GM19452 (cell line): Measurements from ENCODE around the gene SMC5.
"Not testable (repeated sequence)": the region's sequence is repeated elsewhere in the genome, so short reads cannot be mapped to it uniquely, and the experiment has no call there.

Source experiments
- ATAC-seq: cut with Tn5 transposase; IDR thresholded peaks from one replicate; pipeline ENCODE4 v1.9.1; 2021; ENCODE audit not compliant: unreplicated experiment

The SMC5 gene

DNA sequence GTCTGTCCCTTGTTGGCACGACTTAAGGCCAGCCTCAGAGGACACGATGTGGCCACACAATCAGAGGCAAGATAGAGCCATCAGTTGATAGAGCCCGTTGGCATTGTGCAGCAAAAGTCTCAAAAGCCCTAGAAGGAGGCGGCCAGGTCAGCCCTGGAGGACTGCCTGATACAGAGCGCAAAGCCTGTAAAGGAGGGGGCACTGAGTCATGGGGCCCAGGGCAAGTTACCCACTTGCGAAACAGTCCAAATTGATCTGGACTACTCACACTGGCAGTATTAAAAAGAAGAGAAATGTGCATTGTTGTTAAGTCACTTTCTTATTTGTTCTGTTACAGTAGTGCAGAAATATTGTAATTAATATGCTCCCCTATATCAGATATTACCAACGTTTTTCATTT is 104.2 kb downstream of the SMC5 start:
- ATAC-seq = no peak

DNA sequence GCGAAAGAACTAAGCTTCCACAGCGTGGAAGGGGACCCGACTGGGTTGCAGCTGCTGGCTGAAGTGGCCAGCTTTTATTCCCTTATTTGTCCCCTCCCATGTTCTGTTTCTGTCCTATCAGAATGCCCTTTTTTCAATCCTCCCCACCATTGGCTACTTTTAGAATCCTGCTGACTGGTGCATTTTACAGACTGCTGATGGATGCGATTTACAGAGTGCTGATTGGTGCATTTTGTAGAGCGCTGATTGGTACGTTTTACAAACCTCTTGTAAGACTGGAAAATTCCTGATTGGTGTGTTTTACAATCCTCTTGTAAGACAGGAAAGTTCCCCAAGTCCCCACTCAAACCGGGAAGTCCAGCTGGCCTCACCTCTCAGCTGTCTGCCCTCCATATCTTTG is 105.0 kb downstream of the SMC5 start:
- ATAC-seq = no peak

DNA sequence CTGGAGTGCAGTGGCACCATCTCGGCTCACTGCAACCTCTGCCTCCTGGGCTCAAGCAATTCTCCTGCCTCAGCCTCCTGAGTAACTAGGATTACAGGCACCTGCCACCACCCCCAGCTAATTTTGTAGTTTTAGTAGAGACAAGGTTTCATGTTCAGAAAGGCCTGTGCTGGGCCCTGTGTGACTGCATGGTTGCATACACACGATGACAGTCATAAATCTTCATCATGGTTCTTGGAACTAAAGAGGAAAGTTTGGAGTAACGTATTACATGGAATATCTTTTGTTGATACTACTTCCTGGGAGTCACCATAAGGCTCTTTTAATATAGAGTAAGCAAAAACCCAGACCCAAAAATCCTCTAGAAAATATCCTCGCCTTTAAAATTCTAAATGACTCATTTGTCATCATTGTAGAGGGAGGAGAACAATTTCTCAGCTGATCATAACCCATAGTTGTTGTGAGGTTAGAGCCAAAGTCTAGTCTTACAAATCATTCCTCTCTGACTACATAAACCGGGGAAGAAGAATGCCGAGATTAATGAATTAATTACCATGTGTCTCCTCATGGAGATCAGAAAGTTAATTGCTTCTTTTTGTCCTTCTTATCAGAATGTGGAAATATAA is 108.6 kb downstream of the SMC5 start:
- no peak for ATAC-seq

DNA sequence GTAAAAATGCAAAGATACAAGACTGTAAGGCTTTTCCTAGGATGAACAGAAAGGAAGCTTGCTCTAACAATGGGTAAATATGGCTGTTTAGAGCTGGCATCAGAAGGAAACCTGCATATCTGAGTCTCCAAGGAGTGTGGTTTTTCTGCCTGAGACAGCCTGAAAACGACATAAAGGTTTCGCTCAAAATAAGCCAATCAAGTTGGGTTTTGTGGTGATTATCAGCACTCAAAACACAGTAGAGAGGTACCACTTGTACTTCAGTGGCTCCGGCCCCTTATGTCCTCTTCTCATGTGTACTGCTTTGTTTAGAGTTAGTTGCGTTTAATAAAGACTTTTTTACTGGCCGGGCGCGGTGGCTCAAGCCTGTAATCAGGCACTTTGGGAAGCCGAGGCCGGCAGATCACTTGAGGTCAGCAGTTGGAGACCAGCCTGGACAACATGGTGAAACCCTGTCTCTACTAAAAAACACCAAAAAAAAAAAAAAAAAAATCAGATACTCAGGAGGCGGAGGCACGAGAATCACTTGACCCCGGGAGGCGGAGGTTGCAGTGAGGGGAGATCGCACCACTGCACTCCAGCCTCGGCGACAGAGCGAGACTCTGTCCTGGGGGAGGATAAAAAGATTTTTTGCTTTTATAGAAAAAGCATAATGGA is 116.3 kb downstream of the SMC5 start:
- ATAC-seq = no peak

DNA sequence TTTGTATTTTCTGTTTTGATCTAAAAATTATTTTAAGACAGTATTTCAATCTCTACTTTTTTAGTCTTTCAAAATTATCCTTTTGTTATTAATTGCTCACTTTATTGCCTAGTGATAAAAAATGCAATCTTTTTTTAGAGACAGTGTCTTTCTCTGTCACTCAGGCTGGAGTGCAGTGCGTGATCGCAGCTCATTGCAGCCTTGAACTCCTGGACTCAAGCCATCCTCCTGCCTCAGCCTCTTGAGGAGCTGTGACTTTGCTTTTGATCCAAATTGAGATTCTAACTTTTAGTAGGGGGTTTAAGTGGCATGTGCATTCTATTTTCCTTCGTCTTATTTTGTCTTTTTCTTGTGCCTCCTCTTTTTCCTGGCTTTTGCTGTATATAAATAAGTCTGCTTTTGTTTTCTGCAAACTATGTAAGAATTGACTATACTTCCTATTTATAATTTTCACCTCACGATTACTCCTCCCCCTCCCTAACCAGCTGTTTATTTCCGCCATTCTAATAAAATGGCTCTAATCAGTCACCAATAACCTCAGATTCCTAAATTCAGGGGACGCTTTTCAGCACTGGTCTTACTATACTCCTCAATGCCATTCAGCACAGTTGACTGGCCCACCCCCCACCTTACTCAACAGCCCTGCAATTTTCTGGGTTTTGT is 123.4 kb downstream of the SMC5 start:
- no peak for ATAC-seq

DNA sequence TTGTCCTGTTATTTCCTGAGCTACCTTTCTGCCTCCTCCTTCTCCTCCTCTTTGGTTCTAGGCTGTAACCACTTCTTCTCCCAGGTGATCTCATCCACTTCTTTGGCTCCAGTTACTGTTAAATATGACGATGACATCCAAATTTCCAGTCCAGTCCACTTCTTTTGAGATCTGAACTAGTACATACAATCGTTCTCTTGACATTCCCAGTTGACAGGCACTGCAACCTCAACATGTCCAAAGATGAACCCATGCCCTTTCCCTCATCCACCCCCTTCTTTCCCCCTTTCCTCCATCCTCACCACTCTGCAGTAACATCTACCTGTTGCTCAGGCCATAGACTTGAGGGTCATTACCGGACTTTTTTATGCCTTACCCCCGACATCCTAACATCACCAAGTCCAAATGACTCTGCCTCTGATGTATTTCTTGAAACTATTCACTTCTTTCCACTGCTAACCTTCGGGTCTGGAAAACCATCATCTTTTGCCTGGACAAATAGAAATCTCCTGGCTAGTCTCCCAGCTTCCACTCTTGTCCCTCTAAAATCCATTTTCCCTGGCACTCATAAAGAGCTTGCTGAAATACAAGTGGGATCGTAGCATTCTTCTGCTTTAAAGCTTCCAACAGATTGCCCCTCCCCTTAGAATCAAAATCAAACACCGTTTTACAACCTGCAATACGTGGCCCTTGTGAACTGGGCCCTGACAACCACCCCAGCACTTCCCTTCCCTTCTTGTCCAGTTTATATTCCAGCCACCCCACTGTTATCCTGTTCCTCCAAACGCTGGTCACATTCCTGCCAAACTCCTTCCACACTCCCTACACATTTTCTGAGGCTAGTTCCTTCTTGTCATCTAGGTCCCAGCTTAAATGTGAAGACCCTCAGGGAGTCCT is 124.2 kb downstream of the SMC5 start:
- ATAC-seq = no peak

DNA sequence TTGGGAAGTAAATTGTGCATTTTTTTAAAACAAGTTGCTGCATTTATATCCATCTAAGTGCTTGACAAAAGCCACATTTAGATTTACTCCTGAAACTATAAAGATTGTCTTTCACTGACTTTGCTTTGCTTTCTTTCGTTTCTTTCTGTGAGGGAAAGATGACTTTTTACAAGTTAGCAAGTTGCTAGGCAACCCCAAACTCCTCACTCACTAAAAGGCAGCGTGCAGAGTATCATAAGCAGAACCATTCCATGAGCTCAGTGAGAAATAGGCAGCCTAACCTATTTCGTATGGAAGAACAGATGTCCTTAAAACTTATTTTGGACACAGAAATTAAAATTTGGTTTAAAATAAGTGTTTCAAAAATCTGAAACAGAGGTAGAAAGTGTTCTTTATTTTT is 126.6 kb downstream of the SMC5 start:
- ATAC-seq = no peak

DNA sequence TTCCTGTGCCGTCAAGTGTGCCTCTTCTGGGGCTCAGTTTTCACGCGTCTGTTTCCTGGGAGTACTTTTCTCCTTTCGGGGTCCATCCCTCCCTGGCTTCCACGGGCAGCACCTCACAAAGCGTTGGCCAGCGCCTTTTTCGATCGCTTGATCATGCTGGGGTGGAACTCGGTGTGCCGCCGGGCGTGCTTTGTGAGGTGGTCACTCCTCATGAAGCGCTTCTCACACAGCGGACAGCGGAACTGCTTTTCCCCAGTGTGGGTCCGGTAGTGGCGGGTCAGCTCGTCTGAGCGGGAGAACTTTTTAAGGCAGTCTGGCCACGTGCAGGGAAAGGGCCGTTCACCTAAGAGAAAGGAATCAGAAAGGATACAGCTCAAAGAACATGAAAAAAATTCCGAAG is 128.9 kb downstream of the SMC5 start:
- ATAC-seq = no peak

DNA sequence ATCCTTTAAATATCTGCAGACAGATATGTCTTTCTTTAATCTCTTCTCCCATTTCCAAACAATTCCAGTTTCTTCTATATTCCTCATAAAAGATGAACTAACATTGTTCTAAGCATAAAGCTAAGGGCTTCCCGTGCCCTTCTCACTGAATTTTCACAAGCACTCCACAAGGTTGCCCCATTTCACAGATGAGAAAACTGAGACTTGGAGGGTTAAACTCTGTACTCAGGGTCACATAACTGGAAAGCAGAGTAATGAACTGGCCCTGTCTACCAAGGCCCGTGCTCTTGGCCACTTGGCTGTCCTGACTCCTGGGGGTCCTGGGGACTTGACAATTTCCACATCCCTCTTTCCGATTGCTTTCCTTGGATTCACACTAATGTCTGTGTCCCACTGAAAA is 130.4 kb downstream of the SMC5 start:
- no peak for ATAC-seq

DNA sequence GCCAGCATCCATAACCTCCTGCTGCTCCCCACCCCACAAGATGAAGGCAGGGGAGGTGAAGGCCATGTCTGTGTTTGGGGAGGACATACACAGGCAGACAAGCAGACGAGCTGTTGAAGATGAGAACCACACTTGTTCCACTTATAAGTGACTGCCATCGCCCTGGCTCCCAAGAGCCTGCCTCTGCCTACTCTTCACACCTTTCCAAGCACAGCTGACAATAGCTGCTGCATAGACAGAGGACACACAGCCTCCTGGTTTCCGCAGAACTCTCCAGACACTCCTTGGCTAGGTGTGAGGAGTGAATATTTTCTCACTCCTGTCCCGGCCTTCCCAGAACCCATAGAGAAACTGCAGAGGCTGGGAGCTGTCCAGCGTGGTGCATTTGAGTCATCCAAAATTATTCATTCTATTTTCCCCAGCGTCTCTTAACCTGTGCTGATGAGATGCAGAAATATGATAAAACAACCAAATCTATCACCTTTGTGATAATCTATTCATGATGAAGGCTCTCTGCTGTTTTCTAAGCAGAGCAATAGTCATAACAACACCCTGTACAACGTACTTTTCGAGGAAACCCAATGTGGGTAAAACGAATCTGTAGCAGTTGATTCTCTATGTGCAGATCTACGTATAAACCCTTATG is 131.0 kb downstream of the SMC5 start:
- ATAC-seq = no peak

DNA sequence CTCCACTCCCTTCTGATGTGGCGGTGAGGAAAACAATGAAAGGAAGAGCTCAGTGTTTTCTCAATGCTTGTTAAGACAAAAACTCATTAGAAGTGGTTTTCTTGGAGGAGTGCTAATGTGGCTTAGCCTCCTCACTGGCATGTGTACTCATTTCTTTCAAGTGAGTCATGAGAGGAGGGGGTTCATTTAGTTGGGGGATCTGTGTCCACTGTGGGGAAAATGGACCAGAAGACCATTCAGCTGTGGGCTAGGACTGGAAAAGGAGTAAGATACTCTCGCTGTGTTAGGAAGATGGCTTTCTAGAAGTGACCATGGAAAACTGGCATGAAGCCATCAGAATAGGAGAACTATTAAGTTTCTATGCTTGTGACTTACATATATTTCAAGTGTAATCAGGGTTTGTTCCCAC is 132.2 kb downstream of the SMC5 start:
- ATAC-seq = no peak

DNA sequence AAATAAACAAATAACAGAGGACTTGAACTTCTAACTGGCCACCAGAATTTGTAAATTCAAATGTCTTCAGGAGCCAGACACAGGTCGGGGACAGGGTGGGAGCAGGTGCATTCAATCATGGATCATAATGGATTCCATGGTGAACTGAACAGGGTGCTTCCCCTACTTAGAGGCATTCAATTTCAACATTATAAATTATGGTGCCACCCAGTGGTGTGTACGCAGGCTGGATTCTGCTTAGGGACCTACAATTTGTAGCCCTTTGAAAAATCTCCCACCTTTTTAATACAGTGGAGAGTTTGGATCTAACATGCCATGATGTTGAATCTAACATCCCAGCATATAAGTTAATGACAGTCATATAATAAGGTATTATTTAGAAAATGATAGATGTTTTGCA is 133.4 kb downstream of the SMC5 start:
- no peak for ATAC-seq

DNA sequence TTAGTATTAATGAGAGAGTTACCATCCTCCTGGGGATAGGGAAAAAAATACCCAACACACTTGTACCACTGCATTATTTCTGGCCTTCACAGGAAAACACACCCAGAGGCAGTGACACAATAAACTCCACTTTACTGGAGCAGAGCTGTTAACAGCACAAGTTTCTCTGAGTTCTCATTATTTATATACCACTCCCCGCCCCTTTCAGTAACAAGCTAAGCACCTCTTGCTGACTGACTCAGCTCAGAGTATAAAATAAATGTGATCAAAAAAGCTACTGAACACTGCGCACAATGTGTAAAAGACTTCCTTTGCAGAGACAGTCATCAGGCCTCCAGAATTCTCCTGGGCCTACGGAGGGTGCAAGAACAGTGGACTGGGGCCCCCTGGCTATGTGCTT is 134.1 kb downstream of the SMC5 start:
- no peak for ATAC-seq

DNA sequence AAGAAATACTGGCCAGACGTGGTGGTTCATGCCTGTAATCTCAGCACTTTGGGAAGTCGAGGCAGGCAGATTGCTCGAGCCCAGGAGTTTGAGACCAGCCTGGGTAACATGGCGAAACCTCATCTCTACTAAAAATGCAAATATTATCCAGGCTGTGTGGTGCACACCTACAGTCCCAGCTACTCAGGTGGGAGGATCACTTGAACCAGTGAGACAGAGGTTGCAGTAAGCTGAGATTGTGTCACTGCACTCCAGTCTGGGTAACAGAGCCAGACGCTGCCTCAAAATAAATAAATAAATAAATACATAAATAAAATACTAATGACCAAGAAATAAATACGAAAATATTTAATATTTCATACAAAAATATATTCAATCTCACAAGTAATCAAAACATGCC is 136.9 kb downstream of the SMC5 start:
- no peak for ATAC-seq

DNA sequence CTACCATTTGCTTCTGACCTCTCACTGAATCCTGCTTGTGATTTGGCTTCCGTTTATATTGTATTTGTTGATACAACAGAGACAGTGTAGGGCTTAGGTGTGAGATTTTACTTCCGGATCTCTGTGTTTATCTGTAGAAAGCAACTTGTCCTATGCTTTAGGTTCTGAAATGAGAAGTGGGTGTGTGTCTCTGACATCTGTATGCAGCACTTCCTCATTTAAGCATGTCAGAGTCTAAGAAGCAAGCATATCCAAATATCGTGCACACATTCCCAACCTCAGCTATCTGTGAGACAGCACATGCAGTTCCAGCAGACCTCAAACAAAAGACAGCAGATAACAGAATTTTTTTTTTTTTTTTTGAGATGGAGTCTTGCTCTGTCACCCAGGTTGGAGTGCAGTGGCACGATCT is 139.4 kb downstream of the SMC5 start:
- ATAC-seq = peak; percentile 100

DNA sequence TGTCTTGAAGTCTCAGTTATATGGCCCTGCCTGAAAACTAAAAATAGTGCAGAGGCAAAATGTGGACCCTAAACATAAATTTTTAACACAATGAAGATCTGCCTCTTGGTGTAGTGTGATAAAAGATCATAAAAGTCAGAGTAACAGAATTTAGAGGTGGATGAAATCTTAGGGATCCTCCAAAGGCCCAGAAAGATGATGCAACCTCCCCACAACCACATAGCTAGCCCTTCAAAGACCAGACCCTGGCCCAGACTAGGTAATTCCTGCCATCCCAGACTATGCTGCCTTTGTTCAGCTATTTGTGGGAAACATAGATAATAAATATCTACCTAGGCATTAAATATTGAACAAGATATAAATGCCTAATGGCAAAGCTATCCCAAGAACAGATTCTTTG is 140.4 kb downstream of the SMC5 start:
- no peak for ATAC-seq

DNA sequence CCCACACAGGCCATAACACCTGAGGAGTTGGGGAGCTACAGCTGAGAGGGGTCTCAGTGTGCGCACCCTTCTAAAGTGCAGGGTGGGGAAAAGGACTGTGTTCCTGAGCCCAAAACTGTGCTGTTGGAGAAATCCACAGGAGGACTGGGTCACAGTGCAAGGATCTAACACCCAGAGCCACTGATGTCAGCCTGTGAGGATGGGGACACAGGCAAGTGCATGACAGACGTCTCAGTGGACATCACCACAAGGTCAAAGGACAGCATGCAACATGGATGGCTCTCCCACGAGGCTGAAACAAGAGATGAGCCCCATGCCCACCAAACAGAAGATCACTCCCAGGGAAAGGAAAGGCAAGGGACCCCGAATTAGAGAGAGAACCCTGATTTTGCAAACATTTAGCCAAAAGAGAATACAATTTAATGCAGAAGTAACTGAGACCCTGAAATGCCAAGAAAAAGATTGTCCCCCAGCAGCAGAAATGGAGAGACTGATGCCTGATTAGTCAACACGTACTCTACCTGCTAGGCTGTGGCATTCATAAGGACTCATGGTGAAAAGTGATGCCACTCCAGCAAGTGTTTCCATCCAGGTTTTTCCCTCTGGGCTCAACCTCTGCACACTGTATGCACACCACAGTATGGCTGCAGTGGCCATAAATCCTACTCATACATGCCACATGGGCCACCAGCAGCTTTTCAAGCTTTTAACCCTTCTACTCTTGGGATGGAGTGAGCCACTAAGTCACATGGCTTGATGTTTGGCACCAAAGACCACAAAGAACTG is 141.5 kb downstream of the SMC5 start:
- no peak for ATAC-seq

DNA sequence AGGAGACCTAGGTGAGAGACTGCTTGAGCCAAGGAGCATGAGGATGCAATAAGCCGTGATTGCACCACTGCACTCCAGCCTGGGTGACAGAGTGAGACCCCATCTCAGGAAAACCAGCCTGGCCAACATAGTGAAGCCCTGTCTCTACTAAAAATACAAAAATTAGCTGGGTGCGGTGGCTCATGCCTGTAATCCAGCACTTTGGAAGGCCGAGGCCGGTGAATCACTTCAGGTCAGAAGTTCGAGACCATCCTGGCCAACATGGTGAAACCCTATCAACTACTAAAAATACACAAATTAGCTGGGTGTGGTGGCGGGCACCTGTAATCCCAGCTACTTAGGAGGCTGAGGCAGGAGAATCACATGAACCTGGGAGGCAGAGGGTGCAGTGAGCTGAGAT is 142.5 kb downstream of the SMC5 start:
- ATAC-seq = not testable (repeated sequence)

DNA sequence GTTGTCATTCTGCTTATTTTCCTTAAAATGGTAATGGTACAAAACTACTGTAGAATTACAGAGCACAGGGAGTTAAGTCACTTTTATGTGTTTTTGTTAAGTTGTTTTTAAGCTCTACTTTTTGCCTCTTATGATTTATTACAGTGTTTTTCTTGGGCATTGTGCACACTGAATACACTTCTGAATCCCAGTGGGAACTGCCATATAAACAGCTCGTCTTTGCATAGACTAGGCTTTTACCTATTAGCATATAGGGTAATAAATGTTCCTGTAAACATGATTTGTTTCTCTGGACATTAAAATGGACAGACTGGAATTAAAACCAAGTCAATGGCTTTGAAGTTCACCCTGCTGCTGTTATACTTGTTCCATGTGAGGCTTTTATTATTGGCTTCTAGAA is 143.4 kb downstream of the SMC5 start:
- ATAC-seq = no peak

DNA sequence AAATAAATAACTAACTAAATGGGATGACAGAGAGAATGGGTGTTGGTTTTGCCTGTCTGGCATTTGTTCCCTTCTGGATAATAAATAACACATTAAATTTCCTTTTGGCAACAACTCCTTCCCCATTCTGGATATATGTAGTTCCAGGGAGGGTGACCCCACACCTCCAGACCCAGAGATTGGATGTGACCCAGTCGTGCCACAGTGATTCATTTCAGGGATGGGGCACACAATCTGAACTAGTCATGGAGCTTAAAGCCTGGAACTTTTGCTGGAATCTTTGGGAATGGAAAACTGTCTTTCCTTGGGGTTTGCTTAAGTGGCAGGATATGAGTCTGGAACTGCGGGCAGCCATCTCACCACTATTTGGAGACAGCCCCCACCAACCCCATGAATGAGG is 144.4 kb downstream of the SMC5 start:
- no peak for ATAC-seq
